IPS-11a (cell line): ENCODE measurements around the gene TIAM2.
"Not testable (repeated sequence)": the region's sequence is repeated elsewhere in the genome, so short reads cannot be mapped to it uniquely, and the experiment has no call there.

Experiments used
- H3K4me3 ChIP-seq: one replicate; pipeline ENCODE4 v1.5.1; 2013; ENCODE audit warnings: low read depth, low read length, control low read depth

The TIAM2 gene

DNA sequence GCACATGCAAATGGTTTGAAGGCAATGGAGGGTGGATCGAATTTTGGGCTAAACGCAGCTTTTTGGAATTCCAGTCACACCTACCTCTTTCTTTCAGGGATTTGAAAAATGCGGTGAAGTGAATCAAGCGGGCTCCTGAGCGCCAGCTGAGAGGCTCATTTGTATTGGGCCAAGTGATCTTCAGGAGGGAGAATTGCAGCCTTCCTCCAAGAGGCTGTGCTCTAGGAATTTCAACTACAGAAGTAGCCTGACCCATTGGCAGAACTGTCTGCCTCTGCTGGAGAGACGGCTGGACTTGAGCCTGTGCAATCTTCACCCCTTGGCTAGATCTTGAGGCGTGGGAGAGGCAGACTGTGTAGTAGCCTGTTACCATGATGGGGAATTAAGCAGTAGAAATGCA is 5.7 kb upstream of the TIAM2 start:
- H3K4me3 ChIP-seq: no peak overlapping the region

DNA sequence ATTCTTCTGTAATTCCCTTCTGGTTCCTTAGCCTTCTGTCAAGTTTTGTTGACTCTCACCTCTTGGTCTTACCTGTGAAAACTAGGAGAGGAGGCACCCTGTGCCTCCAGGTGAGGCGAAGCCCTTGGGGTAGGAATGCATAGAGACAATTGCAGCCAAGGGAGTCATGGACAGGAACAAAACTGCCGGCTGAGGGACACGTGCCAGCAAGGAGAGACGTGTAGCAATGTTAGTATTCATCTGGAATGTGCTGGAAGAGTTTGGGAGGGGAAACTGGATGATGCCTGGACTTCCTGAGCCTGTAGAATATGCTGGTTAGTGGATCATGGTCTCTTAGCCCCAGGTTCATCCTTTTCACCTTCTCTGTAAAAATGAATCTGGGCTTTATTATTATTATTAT is 3.9 kb upstream of the TIAM2 start:
- H3K4me3 ChIP-seq: no peak overlapping the region

GRCh38 chr6:154993026-154993425 is 2.1 kb upstream of the TIAM2 start:
- H3K4me3 ChIP-seq: no peak overlapping the region

- H3K4me3 ChIP-seq: no peak overlapping the region
These were observed 1.4 kb upstream of the TIAM2 start for GRCh38 chr6:154993710-154994109.

DNA sequence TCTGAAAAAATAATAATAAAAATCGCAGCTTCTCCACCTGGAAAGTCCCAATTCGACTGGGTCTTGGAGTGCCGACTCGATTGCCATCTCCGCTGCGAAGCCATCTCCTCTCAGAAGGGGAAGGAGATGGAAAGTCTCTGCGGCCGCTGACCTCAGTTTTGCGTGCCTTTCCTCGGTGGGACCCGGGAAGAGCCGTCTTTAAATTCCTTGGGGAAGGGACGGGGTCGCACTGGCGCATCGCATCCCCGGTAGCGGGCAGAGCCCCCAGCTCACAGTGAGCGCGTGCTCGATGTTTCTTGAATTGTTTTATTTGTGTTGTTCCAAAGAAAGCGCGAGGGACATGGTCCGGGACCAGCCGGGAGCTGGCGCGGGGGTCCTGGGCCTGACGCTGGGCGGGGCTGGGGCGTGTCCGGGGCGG is 270 bp upstream of the TIAM2 start:
- peak overlapping the region; percentile 69 for H3K4me3 ChIP-seq

- H3K4me3 ChIP-seq: peak overlapping the region; percentile 69
These were observed 988 bp downstream of the TIAM2 start for GRCh38 chr6:154996016-154996590.

DNA sequence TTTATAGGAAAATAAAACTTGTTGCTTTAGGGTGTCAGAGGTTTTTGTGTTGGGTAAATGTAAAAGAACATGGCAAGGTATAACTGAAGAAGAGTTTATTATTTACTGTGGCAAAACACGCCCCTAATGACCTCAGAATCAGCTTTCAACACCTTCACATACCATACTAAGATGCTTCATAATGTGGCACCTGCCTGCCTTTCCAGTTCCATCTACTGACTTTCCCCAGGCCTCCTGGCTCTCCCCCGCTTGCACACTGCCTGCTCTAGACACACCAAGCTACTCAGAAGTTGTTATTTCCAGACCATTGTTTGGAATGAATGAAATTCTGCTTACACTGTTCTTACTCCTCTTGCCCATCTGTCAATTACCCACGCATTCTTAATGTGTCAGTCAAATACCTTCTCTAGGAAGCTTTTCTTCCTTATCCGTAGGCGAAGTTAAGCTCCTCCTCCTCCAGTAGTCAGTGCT is 1.8 kb downstream of the TIAM2 start:
- no peak overlapping the region for H3K4me3 ChIP-seq

DNA sequence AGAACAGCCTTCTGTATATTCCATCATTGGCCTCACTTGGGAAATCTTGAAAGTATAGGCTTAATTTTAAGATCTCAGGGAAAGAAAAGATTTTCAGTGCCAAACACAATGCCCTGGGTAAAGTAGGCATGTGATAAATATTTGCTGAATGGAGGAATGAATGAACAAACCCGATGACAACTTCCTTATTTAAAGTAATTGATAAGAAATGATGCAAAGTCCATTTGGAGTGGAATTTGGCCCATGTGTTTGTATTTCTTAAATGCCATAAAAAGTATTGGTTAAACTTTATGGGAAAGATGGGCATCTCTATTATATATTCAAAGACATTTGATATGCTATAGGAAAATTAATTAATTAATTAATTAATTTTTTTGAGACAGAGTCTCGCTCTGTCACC is 3.7 kb downstream of the TIAM2 start:
- H3K4me3 ChIP-seq: no peak overlapping the region

- H3K4me3 ChIP-seq: no peak overlapping the region
These were observed 6.4 kb downstream of the TIAM2 start for GRCh38 chr6:155001482-155001881.

- H3K4me3 ChIP-seq: no peak overlapping the region
These were observed 6.8 kb downstream of the TIAM2 start for GRCh38 chr6:155001934-155002333.

DNA sequence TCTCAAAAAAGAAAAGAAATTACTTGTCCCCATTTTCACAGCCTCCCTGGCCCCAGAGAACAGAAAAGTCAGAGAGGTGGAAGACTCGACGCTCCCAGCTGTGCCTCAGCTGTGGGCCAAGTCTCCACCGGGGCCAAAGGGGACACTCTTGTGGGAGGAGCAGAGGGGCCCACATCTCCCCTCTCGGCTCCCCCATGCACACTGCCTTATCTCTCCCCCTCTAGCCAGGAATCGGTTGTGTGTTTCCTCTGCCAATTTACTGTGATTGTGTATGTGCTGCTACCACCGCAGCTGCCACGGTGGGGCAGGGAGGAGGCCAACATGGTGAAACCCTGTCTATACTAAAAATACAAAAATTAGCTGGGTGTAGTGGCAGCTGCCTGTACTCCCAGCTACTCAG is 8.4 kb downstream of the TIAM2 start:
- no peak overlapping the region for H3K4me3 ChIP-seq

DNA sequence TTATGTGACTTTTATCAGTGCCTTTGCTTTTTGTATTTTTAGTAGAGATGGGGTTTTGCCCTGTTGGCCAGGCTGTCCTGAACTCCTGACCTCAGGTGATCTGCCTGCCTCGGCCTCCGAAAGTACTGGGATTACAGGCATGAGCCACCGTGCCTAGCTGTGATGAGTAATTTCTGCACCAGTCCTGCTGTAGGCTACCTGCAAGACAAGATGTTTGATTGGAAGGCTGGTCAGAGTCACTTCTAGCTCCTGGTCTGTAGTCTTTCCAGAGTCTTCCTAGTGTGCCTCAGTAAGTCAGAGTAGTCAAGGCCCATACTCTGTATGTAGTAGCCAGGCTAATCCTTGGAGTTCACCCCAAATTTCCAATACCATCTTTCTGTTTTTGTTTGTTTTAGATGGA is 8.9 kb downstream of the TIAM2 start:
- H3K4me3 ChIP-seq: no peak overlapping the region

DNA sequence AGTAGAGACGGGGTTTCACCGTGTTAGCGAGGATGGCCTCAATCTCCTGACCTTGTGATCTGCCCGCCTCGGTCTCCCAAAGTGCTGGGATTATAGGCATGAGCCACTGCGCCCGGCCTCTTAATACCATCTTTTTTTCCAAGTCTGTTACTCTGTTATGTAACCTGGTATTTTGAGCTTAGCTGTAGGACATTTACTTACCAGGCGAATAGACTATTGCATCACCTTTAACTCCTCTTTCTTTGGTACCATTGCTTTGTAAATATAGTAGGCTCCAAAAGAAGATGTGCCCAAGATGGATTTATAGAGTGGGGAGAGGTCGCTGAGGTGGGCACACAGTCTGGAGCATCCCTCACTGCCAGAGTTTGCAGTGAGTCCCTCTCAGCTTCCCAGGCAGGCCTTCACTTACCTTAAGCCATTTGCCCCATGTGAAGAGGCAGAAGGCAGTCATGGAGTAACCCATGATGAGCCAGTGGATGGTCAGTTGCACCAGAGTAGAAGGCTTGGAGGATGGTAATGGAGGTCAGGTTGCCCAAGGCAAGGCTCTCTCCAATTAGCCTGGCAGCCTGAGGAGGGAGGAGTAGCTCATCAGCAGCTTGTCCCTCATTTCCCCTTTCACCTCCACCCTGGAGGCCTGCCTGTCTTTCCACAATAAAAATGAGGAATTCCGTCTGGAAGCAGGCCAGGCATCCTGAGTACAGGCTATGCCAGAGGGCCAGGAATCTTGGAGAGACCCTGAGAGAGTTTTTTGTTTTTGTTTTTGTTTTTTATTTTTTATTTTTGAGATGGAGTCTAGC is 9.7 kb downstream of the TIAM2 start:
- no peak overlapping the region for H3K4me3 ChIP-seq

DNA sequence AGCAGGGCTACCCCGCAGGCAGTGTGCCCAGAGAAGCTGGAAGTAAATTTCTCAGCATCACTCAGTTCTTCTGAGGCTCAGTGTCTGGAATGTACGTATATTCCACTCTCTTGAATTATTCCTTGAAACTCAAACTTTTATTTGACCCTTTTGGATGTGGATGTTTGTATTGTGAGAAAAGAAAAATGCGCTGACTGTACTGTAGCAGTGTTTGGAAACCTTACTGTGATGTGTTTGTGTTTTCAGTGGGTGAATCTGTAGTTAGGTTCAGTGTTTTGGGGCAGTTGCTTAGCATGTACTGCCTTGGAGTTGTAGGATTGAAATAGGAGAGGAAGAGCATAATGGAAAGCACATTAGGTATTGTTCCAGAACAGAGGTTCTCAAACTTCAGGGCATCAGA is 13.5 kb downstream of the TIAM2 start:
- no peak overlapping the region for H3K4me3 ChIP-seq

DNA sequence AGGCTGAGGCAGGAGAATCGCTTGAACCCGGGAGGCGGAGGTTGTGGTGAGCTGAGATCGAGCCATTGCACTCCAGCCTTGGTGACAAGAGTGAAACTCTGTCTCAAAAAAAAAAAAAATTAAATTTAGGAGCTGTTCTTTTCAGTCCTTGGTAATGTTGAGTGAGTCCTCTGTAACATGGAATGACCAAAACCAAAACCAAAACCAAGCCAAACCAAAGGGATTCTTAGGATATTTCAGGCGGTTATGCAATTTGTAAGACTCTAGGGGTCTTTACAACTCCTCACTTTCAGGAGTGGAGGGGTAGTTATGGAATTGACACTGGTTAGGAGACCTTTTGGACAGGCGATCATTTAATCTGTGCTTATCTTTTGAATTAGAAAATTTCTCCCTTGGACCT is 15.8 kb downstream of the TIAM2 start:
- H3K4me3 ChIP-seq: no peak overlapping the region

GRCh38 chr6:155011809-155012291 is 16.7 kb downstream of the TIAM2 start:
- H3K4me3 ChIP-seq: no peak overlapping the region

DNA sequence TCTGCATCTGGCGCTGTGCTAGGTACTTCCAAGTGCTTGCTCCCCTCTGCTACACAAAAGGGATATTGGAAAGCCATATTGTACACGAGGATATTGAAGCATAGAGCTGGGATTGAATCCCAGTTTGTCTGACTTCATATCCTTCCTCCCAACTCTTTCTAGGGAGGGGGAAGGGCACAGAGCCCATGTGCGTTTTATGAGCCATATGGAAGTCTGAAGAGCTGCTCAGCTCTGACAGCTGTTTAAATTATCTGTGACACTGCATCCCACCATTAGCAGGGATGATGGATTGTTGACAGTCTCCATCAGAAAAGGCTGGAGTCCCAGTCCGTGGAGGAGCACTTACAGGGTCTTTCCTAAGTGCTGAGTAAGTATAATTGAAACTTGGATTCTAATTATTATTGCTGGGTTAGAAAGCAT is 18.4 kb downstream of the TIAM2 start:
- no peak overlapping the region for H3K4me3 ChIP-seq

GRCh38 chr6:155014137-155014536 is 19.0 kb downstream of the TIAM2 start:
- no peak overlapping the region for H3K4me3 ChIP-seq

DNA sequence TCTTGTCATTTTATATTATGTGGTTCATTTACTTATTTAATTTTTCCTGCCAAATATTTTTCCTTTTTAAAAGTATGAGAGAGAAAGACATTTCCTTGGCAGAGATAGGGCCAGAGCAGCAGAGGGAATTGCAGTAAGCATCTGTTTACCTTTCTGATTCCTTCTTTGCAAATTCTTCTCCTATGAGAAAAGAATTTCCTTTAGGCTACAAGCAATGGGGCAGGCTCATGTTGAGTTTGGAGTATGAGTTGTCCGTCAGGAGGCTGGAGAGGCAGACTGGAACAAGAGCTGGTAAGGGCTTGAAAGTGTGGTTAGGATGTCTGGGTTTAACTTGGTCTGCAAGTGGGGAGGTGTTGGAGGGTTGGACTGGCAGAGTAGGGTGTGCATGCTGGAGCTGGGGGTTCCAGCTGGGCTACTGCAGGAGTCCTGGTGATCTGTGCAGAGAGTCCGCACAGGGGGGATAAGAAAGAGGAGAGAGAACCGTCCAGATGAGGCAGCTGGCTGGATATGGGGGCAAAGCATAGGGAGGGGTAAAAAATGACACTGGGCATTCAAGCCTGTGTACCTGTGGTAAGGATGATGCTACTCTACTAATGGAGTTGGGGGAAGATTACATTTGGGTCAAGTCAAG is 19.7 kb downstream of the TIAM2 start:
- H3K4me3 ChIP-seq: no peak overlapping the region

DNA sequence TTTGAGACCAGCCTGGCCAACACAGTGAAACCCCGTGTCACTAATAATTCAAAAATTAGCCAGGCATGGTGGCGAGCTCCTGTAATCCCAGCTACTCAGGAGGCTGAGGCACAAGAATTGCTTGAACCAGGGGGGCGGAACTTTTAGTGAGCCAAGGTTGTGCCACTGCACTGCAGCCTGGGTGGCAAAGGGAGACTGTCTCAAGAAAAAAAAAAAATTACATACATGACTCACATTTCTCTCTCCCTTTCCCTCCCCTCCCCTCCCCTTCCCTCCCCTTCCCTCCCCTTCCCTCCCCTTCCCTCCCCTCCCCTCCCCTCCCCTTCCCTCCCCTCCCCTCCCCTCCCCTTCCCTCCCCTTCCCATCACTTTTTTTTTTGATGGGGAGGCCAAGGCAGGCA is 23.3 kb downstream of the TIAM2 start:
- not testable (repeated sequence) for H3K4me3 ChIP-seq

GRCh38 chr6:155021680-155022079 is 26.6 kb downstream of the TIAM2 start:
- no peak overlapping the region for H3K4me3 ChIP-seq

DNA sequence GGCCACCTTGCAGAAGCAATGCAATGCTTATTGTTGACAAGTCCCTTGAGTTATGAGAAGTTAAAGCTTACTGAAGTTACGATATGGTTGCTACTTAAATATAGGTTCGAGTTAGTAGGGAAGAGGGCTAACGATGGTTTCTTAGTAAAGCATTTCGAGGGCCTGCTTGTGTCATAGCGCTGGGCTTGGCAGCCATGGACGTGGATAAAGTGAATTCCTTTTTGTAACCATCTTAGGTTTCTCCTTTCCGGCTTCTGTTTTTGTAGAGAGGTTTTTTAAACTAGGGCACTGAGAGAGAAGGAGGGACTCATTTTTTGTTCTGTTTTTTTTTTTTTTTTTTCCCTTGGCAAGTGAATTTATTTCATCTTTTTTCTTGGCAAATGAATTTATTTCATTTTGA is 27.6 kb downstream of the TIAM2 start:
- no peak overlapping the region for H3K4me3 ChIP-seq
